ENCODE results near the gene ABLIM3. TPM values are rescaled to one million over a fixed set of nuclear protein-coding genes. Genes with fewer than 3 reads are reported as not detected.

Gene ABLIM3
- total and polyA plus RNA-seq, 2 of the 8 experiments (the other 6 are each of a cell fraction or from before 2014, with no cell fraction given): 0.36 to 0.56 TPM

DNA sequence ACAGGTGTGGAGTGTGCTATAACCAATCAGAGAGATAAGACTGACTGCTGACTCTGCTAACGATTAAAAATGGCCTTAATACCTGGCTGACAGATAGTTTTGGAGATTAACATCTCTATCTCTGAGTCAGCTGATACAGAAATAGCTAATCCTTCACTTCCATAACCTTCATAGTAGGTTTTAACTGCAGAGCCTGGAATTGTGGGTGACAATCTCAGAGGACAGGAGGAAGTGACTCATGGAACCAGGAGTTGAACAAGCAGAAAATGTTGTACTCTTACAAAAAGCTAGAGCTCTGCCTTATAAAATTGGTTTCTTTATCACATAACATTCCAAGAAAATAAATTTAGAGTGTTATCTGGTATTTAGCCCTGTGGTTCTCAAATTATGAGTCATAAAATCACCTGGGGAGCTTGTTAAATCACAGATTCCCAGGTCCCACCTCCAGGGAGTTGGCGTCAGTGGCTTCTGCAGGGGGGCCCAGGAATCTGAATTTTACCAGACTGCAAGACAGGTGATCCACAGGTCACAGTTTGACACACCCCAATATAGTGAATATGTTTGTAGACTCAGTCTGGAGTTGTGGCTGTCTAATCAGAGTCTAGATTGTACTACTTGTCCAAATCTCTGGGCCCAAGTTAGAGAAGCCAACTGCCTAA lies 86.0 kb downstream of the ABLIM3 start:
- Histone ChIP-seq H3K4me3 (ENCODE audit: extremely low read depth in 1 of 4, insufficient read depth in 2 of 4, low read depth in 3 of 4, low read length in 4 of 4) (no peak overlapping the region), H4K20me1 (replicated peaks in 1 of 2; ENCODE audit: control insufficient read depth in 1 of 2, insufficient read depth in 2 of 2, low read length in 2 of 2) (no peaks in the 10 kb centered on the region), H2BK12ac (ENCODE audit: low read depth, low read length) (no peak overlapping the region), H2BK15ac (ENCODE audit: low read length) (no peak overlapping the region), H3K9ac (replicated peaks in 1 of 4; ENCODE audit: extremely low read depth in 1 of 4, low read depth in 3 of 4, low read length in 3 of 4) (no peak overlapping the region), H3K23ac (ENCODE audit: insufficient read length) (no peak overlapping the region), H3K36me3 (ENCODE audit: control insufficient read depth in 2 of 4, insufficient read depth in 4 of 4, low read length in 3 of 4) (no peaks in the 10 kb centered on the region), H2AK5ac (ENCODE audit: low read depth, low read length) (no peak overlapping the region), H2AFZ (ENCODE audit: low read length) (no peak overlapping the region), H4K91ac (replicated peaks; ENCODE audit: insufficient read length, low read length) (no peak overlapping the region), H3K79me1 (ENCODE audit: low read depth, low read length) (no peaks in the 10 kb centered on the region), H3K56ac (replicated peaks; ENCODE audit: insufficient read length, low read depth, low read length) (no peak overlapping the region), H3K14ac (ENCODE audit: insufficient read length) (no peak overlapping the region), H4K5ac (ENCODE audit: insufficient read length, low read depth, low read length) (no peak overlapping the region), H3K9me3 (ENCODE audit: insufficient read depth in 2 of 2, low read depth in 1 of 2, low read length in 1 of 2) (no peaks in the 10 kb centered on the region), H3K27ac (ENCODE audit: low read depth, low read length) (no peak overlapping the region), H4K8ac (ENCODE audit: extremely low read depth, insufficient read depth, low read length) (no peak overlapping the region), H3K4ac (replicated peaks; ENCODE audit: insufficient read length, low read depth, low read length) (no peak overlapping the region), H2BK20ac (ENCODE audit: low read length) (no peak overlapping the region), H3K4me1 (replicated peaks in 1 of 4; ENCODE audit: control insufficient read depth in 3 of 4, insufficient read depth in 4 of 4, low read length in 3 of 4) (peaks cover 0 to 3% (median 0%) of the 10 kb centered on the region in 4 experiments; a peak in 1 of 7 replicates), H3K23me2 (ENCODE audit: low read depth, low read length) (no peaks in the 10 kb centered on the region), H3K4me2 (ENCODE audit: insufficient read depth in 1 of 2, low read depth in 2 of 2, low read length in 2 of 2) (no peak overlapping the region), H2BK120ac (replicated peaks; ENCODE audit: low read depth, low read length) (no peak overlapping the region), H2BK5ac (ENCODE audit: low read depth, low read length) (no peak overlapping the region), H3K27me3 (replicated peaks in 1 of 4; ENCODE audit: control insufficient read depth in 3 of 4, extremely low read depth in 1 of 4, insufficient read depth in 3 of 4, low read length in 3 of 4) (no peaks in the 10 kb centered on the region), H3K18ac (ENCODE audit: extremely low read depth, low read length) (no peak overlapping the region), H3K79me2 (ENCODE audit: control insufficient read depth in 1 of 2, insufficient read depth in 2 of 2, low read length in 2 of 2) (no peaks in the 10 kb centered on the region)
- DNase-seq (ENCODE audit: low read depth in 1 of 2, low spot score in 2 of 2) (no peak), FAIRE-seq (no peak)
- TF ChIP-seq HDAC6 (IDR thresholded peaks at IDR 0.05; ENCODE audit: low read depth, low read length): no peak
- CTCF ChIA-PET (ENCODE audit: partially characterized antibody): interaction anchor here (0.7 to 5.2 kb wide), 7 partner anchors 11 to 141 kb away, joined by 4 to 70 read pairs (median 14); partner anchors contain the start of gene ABLIM3
- WGBS, 2 experiments (ENCODE audit: extremely low coverage in 1 of 2, insufficient coverage in 1 of 2, insufficient read length in 1 of 2, insufficient replicate concordance in 2 of 2, low coverage in 1 of 2, low lambda C conversion rate in 2 of 2, missing lambda C conversion rate in 1 of 2): 89% methylated on average over 2 of the region's 2 CpGs; no CpG with 5 or more reads in 1 of the 2 experiments
- POLR2A ChIA-PET (ENCODE audit: partially characterized antibody): no interaction called here
